Peyer's patch (tissue), 4 donors: Measurements from ENCODE around the gene GPHB5.

Experiments used
- CTCF ChIP-seq, 6 experiments: fragments of 450-650 bp in 4 of 6; fragments of 200-600 bp in 2 of 6; sonication (generic) in 1 of 6; IDR thresholded peaks; one replicate each; pipeline ENCODE4 v1.5.1; 2017 to 2019; ENCODE audit warnings: antibody characterized with exemption in 6 of 6, mild to moderate bottlenecking in 3 of 6, moderate library complexity in 1 of 6
- POLR2A ChIP-seq, 2 donors: fragments of 450-650 bp; IDR thresholded peaks; one replicate each; pipeline ENCODE4 v1.5.1; 2017; ENCODE audit warnings: antibody characterized with exemption in 2 of 2, mild to moderate bottlenecking in 2 of 2, moderate library complexity in 2 of 2

GRCh38 chr14:63299351-63300110 lies 19.2 kb downstream of the GPHB5 start:
- TF ChIP-seq CTCF (IDR thresholded peaks at IDR 0.05): no peak
- no peak for TF ChIP-seq POLR2A (IDR thresholded peaks at IDR 0.05)
